H9 (cell line): Measurements from ENCODE around the gene HOXC10. TPM values are rescaled to one million over a fixed set of nuclear protein-coding genes. Genes with fewer than 3 reads are reported as not detected.

Experiments
- DNase-seq: peaks from one replicate; pipeline ENCODE4 v3.0.0-alpha.2; 2017
- H2AFZ ChIP-seq: one replicate; pipeline ENCODE4 v1.6.1; 2013; ENCODE audit warnings: mild to moderate bottlenecking, low read length, control low read depth, moderate library complexity
- H2AK5ac ChIP-seq: 2 replicates; pipeline ENCODE4 v1.6.1; 2013; ENCODE audit warnings: low read length, control low read depth, mixed read lengths; ENCODE audit not compliant: insufficient read length
- H2BK120ac ChIP-seq: one replicate; pipeline ENCODE4 v1.6.1; 2013; ENCODE audit warnings: low read depth, mild to moderate bottlenecking, low read length, control low read depth, inconsistent platforms; ENCODE audit not compliant: poor library complexity, severe bottlenecking
- H2BK12ac ChIP-seq: 2 replicates; pipeline ENCODE4 v1.6.1; 2013; ENCODE audit warnings: low read length, control low read depth, mixed read lengths, low read depth; ENCODE audit not compliant: insufficient read length
- H2BK15ac ChIP-seq: 2 replicates; pipeline ENCODE4 v1.6.1; 2013; ENCODE audit warnings: low read depth, low read length, control low read depth
- H2BK20ac ChIP-seq: one replicate; pipeline ENCODE4 v1.6.1; 2013; ENCODE audit warnings: low read depth, mild to moderate bottlenecking, low read length, control low read depth, inconsistent platforms; ENCODE audit not compliant: poor library complexity, severe bottlenecking
- H2BK5ac ChIP-seq: 2 replicates; pipeline ENCODE4 v1.6.1; 2013; ENCODE audit warnings: low read length, control low read depth, mixed read lengths; ENCODE audit not compliant: insufficient read length
- H3K14ac ChIP-seq: 2 replicates; pipeline ENCODE4 v1.6.1; 2013; ENCODE audit warnings: low read length, control low read depth; ENCODE audit not compliant: insufficient read depth
- H3K18ac ChIP-seq: 2 replicates; pipeline ENCODE4 v1.6.1; 2013; ENCODE audit warnings: low read depth, mild to moderate bottlenecking, mixed read lengths, low read length, control low read depth; ENCODE audit not compliant: insufficient read length
- H3K23ac ChIP-seq: 2 replicates; pipeline ENCODE4 v1.6.1; 2013; ENCODE audit warnings: low read length, control low read depth, mixed read lengths, low read depth; ENCODE audit not compliant: insufficient read length
- H3K23me2 ChIP-seq: 2 replicates; pipeline ENCODE4 v1.6.1; 2013; ENCODE audit warnings: low read depth, mild to moderate bottlenecking, mixed read lengths, low read length, control low read depth; ENCODE audit not compliant: insufficient read length, poor library complexity, severe bottlenecking
- H3K27ac ChIP-seq: 2 replicates; pipeline ENCODE4 v1.5.1; 2013; ENCODE audit warnings: low read length, control low read depth, mixed read lengths, low read depth; ENCODE audit not compliant: insufficient read length
- H3K27me3 ChIP-seq: 2 replicates; pipeline ENCODE4 v1.6.1; 2013; ENCODE audit warnings: low read length, control low read depth, inconsistent platforms; ENCODE audit not compliant: insufficient read depth
- H3K4ac ChIP-seq: 2 replicates; pipeline ENCODE4 v1.6.1; 2013; ENCODE audit warnings: low read depth, mild to moderate bottlenecking, control low read depth, inconsistent platforms, low read length, moderate library complexity
- H3K4me1 ChIP-seq: 2 replicates; pipeline ENCODE4 v1.6.1; 2013; ENCODE audit warnings: low read length, control low read depth, inconsistent platforms; ENCODE audit not compliant: insufficient read depth
- H3K4me2 ChIP-seq: 2 replicates; pipeline ENCODE4 v1.6.1; 2013; ENCODE audit warnings: low read length, control low read depth, mixed read lengths; ENCODE audit not compliant: insufficient read length, insufficient read depth
- H3K56ac ChIP-seq: 2 replicates; pipeline ENCODE4 v1.6.1; 2013; ENCODE audit warnings: low read depth, mild to moderate bottlenecking, mixed read lengths, low read length, control low read depth; ENCODE audit not compliant: insufficient read length
- H3K79me1 ChIP-seq: 2 replicates; pipeline ENCODE4 v1.6.1; 2013; ENCODE audit warnings: low read depth, mild to moderate bottlenecking, moderate library complexity, low read length, control low read depth, inconsistent platforms; ENCODE audit not compliant: insufficient read depth, poor library complexity, severe bottlenecking
- H3K79me2 ChIP-seq: 2 replicates; pipeline ENCODE4 v1.6.1; 2013; ENCODE audit warnings: low read length, control low read depth, inconsistent platforms; ENCODE audit not compliant: insufficient read depth
- H3K9ac ChIP-seq: 2 replicates; pipeline ENCODE4 v1.6.1; 2013; ENCODE audit warnings: low read length, control low read depth, mixed read lengths; ENCODE audit not compliant: insufficient read length; ENCODE audit errors: extremely low read depth
- H3K9me3 ChIP-seq: one replicate; pipeline ENCODE4 v1.6.1; 2013; ENCODE audit warnings: low read depth, low read length, inconsistent platforms; ENCODE audit not compliant: control insufficient read depth
- H3T11ph ChIP-seq: one replicate; pipeline ENCODE4 v1.6.1; 2013; ENCODE audit warnings: mild to moderate bottlenecking, low read length, control low read depth, inconsistent platforms
- H4K20me1 ChIP-seq: one replicate; pipeline ENCODE4 v1.6.1; 2013; ENCODE audit not compliant: control insufficient read depth, insufficient read length, insufficient read depth
- H4K5ac ChIP-seq: 2 replicates; pipeline ENCODE4 v1.6.1; 2013; ENCODE audit warnings: low read depth, mild to moderate bottlenecking, mixed read lengths, low read length, control low read depth; ENCODE audit not compliant: insufficient read length
- H4K8ac ChIP-seq: replicated peaks from 2 replicates; pipeline ENCODE4 v1.6.1; 2013; ENCODE audit warnings: low read length, control low read depth, mixed read lengths, low read depth; ENCODE audit not compliant: insufficient read length
- H4K91ac ChIP-seq: 2 replicates; pipeline ENCODE4 v1.6.1; 2013; ENCODE audit warnings: low read depth, mild to moderate bottlenecking, moderate library complexity, mixed read lengths, low read length, control low read depth; ENCODE audit not compliant: insufficient read length
- H3K27ac Mint-ChIP-seq, 3 experiments: 2 replicates in 2 of 3; 3 replicates in 1 of 3; pipeline ENCODE4 v1.8.0; 2020 to 2021; ENCODE audit warnings: mixed read lengths in 3 of 3, mild to moderate bottlenecking in 1 of 3, moderate library complexity in 1 of 3
- H3K27me3 Mint-ChIP-seq: 2 replicates; pipeline ENCODE4 v1.8.0; 2021; ENCODE audit warnings: low read depth, mild to moderate bottlenecking, moderate library complexity, mixed read lengths
- H3K36me3 Mint-ChIP-seq, 3 experiments: 2 replicates in 2 of 3; 3 replicates in 1 of 3; pipeline ENCODE4 v1.8.0; 2020 to 2021; ENCODE audit warnings: low read depth in 3 of 3, mixed read lengths in 3 of 3; ENCODE audit not compliant: insufficient read depth in 1 of 3
- H3K4me1 Mint-ChIP-seq, 2 experiments: 2 replicates each; pipeline ENCODE4 v1.8.0; 2020; ENCODE audit warnings: mixed read lengths in 2 of 2
- H3K4me3 Mint-ChIP-seq, 2 experiments: 2 replicates in 1 of 2; 3 replicates in 1 of 2; pipeline ENCODE4 v1.8.0; 2020 to 2021; ENCODE audit warnings: mild to moderate bottlenecking in 2 of 2, mixed read lengths in 2 of 2, moderate library complexity in 1 of 2
- H3K9me3 Mint-ChIP-seq, 2 experiments: 2 replicates in 1 of 2; 3 replicates in 1 of 2; pipeline ENCODE4 v1.8.0; 2020; ENCODE audit warnings: mild to moderate bottlenecking in 2 of 2, mixed read lengths in 2 of 2, moderate library complexity in 1 of 2
- CTCF ChIP-seq: fragments of 200-600 bp; sonication (generic); conservative IDR thresholded peaks from 3 replicates; pipeline ENCODE4 v1.8.0; 2021; ENCODE audit warnings: antibody characterized with exemption, mild to moderate bottlenecking
- WGBS: extraction: QIAGEN DNeasy Blood & Tissue Kit; methylation state at CpG from one replicate; pipeline ENCODE4 v1.1.7; 2013; ENCODE audit warnings: missing lambda C conversion rate, low lambda C conversion rate, mixed read lengths; ENCODE audit not compliant: insufficient read length; ENCODE audit errors: extremely low coverage; 5-methylcytosine and 5-hydroxymethylcytosine counted together
- total RNA-seq: library from RNA; stranded (reverse); gene quantifications from 2 replicates; pipeline ENCODE4 v1.2.1, GENCODE V29; 2021

Gene HOXC10
- total RNA-seq, 1 experiment from 2014 or later: not detected

GRCh38 chr12:54019924-54020590, 35.1 kb downstream of the HOXC10 start:
- H3T11ph ChIP-seq: no peak overlapping the region
- WGBS: no CpG with 5 or more reads among the region's 10 CpGs
- Mint-ChIP-seq H3K4me3 (peak overlapping the region in 1 of 2 experiments; percentile 31; a peak in 2 of 5 replicates), H3K4me1 (peaks cover 13 to 30% of the 10 kb centered on the region in 2 experiments), H3K9me3 (peaks cover 0 to 2% of the 10 kb centered on the region in 2 experiments; a peak in 2 of 5 replicates), H3K27me3 (peaks cover 100% of the 10 kb centered on the region), H3K36me3 (no peaks in the 10 kb centered on the region), H3K27ac (no peak overlapping the region)
- no peaks in the 10 kb centered on the region for H3K79me1 ChIP-seq
- no peak overlapping the region for H3K18ac ChIP-seq
- H3K27ac ChIP-seq: no peak overlapping the region
- no peak overlapping the region for H2BK20ac ChIP-seq
- H2BK5ac ChIP-seq: no peak overlapping the region
- H3K56ac ChIP-seq: no peak overlapping the region
- no peaks in the 10 kb centered on the region for H3K9me3 ChIP-seq
- no peak overlapping the region for H3K4me2 ChIP-seq
- no peak overlapping the region for H3K9ac ChIP-seq
- H2BK12ac ChIP-seq: no peak overlapping the region
- no peak overlapping the region for H2BK15ac ChIP-seq
- H4K5ac ChIP-seq: no peak overlapping the region
- no peaks in the 10 kb centered on the region for H3K4me1 ChIP-seq
- no peaks in the 10 kb centered on the region for H3K79me2 ChIP-seq
- no peaks in the 10 kb centered on the region for H4K20me1 ChIP-seq
- H3K4ac ChIP-seq: no peak overlapping the region
- H4K91ac ChIP-seq: no peak overlapping the region
- no peak overlapping the region for H4K8ac ChIP-seq
- H2AFZ ChIP-seq: no peak overlapping the region
- H3K23ac ChIP-seq: no peak overlapping the region
- H3K14ac ChIP-seq: no peak overlapping the region
- no peak for DNase-seq
- peaks cover 10% of the 10 kb centered on the region for H3K23me2 ChIP-seq
- TF ChIP-seq CTCF: no peak
- H2AK5ac ChIP-seq: no peak overlapping the region
- H3K27me3 ChIP-seq: peaks cover 94% of the 10 kb centered on the region
- no peak overlapping the region for H2BK120ac ChIP-seq
